Mesenchymal stem cell (in vitro differentiated cells and primary cell): Measurements from ENCODE around the gene CNNM2.

Experiments used
- DNase-seq: peaks from one replicate; pipeline ENCODE4 v3.0.0-alpha.2; 2013
- H2AFZ ChIP-seq: one replicate; pipeline ENCODE4 v1.6.1; 2013; ENCODE audit warnings: low read depth, mild to moderate bottlenecking, control low read depth, inconsistent platforms, low read length, moderate library complexity
- H2AK5ac ChIP-seq: 2 replicates; pipeline ENCODE4 v1.6.1; 2013; ENCODE audit warnings: low read length, moderate library complexity, mild to moderate bottlenecking, inconsistent platforms; ENCODE audit not compliant: severe bottlenecking
- H2BK120ac ChIP-seq: one replicate; pipeline ENCODE4 v1.6.1; 2013; ENCODE audit warnings: low read depth, mild to moderate bottlenecking, inconsistent platforms, low read length, moderate library complexity
- H2BK12ac ChIP-seq, 2 experiments: one replicate each; pipeline ENCODE4 v1.6.1; 2013; ENCODE audit warnings: inconsistent platforms in 2 of 2, low read length in 2 of 2, mild to moderate bottlenecking in 2 of 2, moderate library complexity in 2 of 2, control low read depth in 1 of 2
- H2BK15ac ChIP-seq: one replicate; pipeline ENCODE4 v1.6.1; 2013; ENCODE audit warnings: mild to moderate bottlenecking, low read depth, inconsistent platforms; ENCODE audit not compliant: poor library complexity, severe bottlenecking
- H2BK5ac ChIP-seq: 2 replicates; pipeline ENCODE4 v1.6.1; 2013; ENCODE audit warnings: low read depth, mild to moderate bottlenecking, low read length, control low read depth, inconsistent platforms; ENCODE audit not compliant: poor library complexity, severe bottlenecking
- H3K14ac ChIP-seq, 2 experiments: one replicate each; pipeline ENCODE4 v1.6.1; 2013; ENCODE audit warnings: inconsistent platforms in 2 of 2, low read length in 2 of 2, control low read depth in 1 of 2, mild to moderate bottlenecking in 1 of 2, moderate library complexity in 1 of 2
- H3K18ac ChIP-seq, 2 experiments: one replicate each; pipeline ENCODE4 v1.6.1; 2013; ENCODE audit warnings: inconsistent platforms in 2 of 2, low read length in 2 of 2, control low read depth in 1 of 2, low read depth in 1 of 2, mild to moderate bottlenecking in 1 of 2
- H3K23ac ChIP-seq, 2 experiments: one replicate each; pipeline ENCODE4 v1.6.1; 2013; ENCODE audit warnings: inconsistent platforms in 2 of 2, low read length in 2 of 2, mild to moderate bottlenecking in 2 of 2, moderate library complexity in 2 of 2, control low read depth in 1 of 2
- H3K27ac ChIP-seq: 2 replicates; pipeline ENCODE4 v1.5.1; 2013; ENCODE audit warnings: mild to moderate bottlenecking, moderate library complexity, low read length, control low read depth, inconsistent platforms; ENCODE audit not compliant: poor library complexity, severe bottlenecking
- H3K27me3 ChIP-seq, 2 experiments: 2 replicates each; pipeline versions ENCODE4 v1.6.1 to v1.7.0; 2013; ENCODE audit warnings: low read length in 2 of 2, mild to moderate bottlenecking in 2 of 2, moderate library complexity in 2 of 2, control low read depth in 1 of 2, inconsistent platforms in 1 of 2; ENCODE audit not compliant: control insufficient read depth in 1 of 2, insufficient read depth in 1 of 2
- H3K36me3 ChIP-seq, 2 experiments: 2 replicates each; pipeline versions ENCODE4 v1.6.1 to v1.7.0; 2013; ENCODE audit warnings: low read length in 2 of 2, control low read depth in 1 of 2, inconsistent platforms in 1 of 2, low read depth in 1 of 2, mild to moderate bottlenecking in 1 of 2; ENCODE audit not compliant: insufficient read depth in 2 of 2, control insufficient read depth in 1 of 2
- H3K4ac ChIP-seq, 2 experiments: one replicate each; pipeline ENCODE4 v1.6.1; 2013; ENCODE audit warnings: inconsistent platforms in 2 of 2, low read length in 2 of 2, mild to moderate bottlenecking in 2 of 2, moderate library complexity in 2 of 2, control low read depth in 1 of 2, low read depth in 1 of 2
- H3K4me1 ChIP-seq: 2 replicates; pipeline ENCODE4 v1.6.1; 2013; ENCODE audit warnings: low read depth, low read length, control low read depth; ENCODE audit not compliant: control insufficient read depth, insufficient read depth
- H3K4me2 ChIP-seq: 2 replicates; pipeline ENCODE4 v1.6.1; 2013; ENCODE audit warnings: low read length, mild to moderate bottlenecking, inconsistent platforms; ENCODE audit not compliant: poor library complexity, severe bottlenecking
- H3K4me3 ChIP-seq, 2 experiments: 2 replicates each; pipeline versions ENCODE4 v1.5.1 to v1.7.0; 2013; ENCODE audit warnings: low read length in 2 of 2, mild to moderate bottlenecking in 2 of 2, control low read depth in 1 of 2, low read depth in 1 of 2; ENCODE audit not compliant: insufficient read depth in 1 of 2
- H3K79me1 ChIP-seq: replicated peaks from 2 replicates; pipeline ENCODE4 v1.6.1; 2013; ENCODE audit warnings: mild to moderate bottlenecking, control low read depth, low read length, inconsistent platforms; ENCODE audit not compliant: poor library complexity, severe bottlenecking
- H3K9ac ChIP-seq: 2 replicates; pipeline ENCODE4 v1.7.0; 2013; ENCODE audit warnings: mild to moderate bottlenecking, low read length, moderate library complexity
- H3K9me3 ChIP-seq: 2 replicates; pipeline ENCODE4 v1.7.0; 2013; ENCODE audit warnings: mild to moderate bottlenecking, low read length; ENCODE audit not compliant: control insufficient read depth
- H4K8ac ChIP-seq: one replicate; pipeline ENCODE4 v1.6.1; 2013; ENCODE audit warnings: inconsistent platforms, mild to moderate bottlenecking, low read length, moderate library complexity
- H4K91ac ChIP-seq: one replicate; pipeline ENCODE4 v1.6.1; 2013; ENCODE audit warnings: mild to moderate bottlenecking, low read length, inconsistent platforms
- WGBS: methylation state at CpG from one replicate; pipeline ENCODE4 v1.1.7; 2013; ENCODE audit warnings: mixed read lengths; 5-methylcytosine and 5-hydroxymethylcytosine counted together

Gene CNNM2

DNA sequence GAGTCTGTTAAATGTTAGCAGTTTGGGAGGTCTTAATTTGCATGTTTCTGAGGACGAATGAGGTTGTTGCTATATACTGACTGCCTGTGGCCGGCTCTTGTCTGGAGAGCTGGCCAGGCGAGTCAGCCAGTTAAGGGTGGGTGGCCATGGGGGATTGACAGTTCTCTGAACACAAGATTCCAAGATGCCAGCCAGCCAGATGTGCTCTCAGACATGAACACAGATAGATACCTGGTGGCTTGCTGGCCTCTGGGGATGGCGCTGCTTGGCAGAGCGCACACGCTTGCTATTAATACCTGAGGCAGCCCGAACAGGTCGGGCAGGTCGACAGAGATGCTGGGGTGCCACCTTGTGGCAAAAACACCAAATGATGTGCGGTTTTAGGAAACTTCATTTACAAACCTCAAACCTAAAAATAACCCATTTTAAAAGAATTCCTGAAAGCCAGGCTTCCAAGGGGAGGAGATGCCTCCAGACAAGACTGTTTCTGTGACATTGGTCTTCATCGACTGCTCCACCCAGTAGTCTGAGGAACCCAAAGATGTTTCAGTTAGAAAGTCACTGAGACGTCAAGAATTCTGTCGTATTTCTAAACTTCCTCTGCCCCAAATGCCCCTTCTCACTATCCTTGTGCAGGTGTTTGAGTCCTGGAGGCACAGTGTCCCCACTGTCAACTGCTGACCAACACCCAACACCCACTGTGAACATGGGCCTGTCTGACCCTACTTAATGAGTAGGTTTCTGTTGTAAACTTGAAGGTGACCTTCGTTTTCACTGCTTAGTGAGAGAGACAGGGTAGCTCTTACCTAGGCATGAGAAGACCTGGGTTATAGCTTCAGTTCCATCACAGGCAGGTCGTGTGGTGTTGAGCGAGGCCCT lies 151.6 kb downstream of the CNNM2 start:
- no peak overlapping the region for H2BK15ac ChIP-seq
- H3K27me3 ChIP-seq, result no peaks in the 10 kb centered on the region
- H3K36me3 ChIP-seq, result peaks cover 0 to 8% of the 10 kb centered on the region in 2 experiments
- H3K18ac ChIP-seq, result no peak overlapping the region
- no peaks in the 10 kb centered on the region for H3K4me1 ChIP-seq
- no peak overlapping the region for H4K91ac ChIP-seq
- H3K9me3 ChIP-seq, result no peaks in the 10 kb centered on the region
- H2BK120ac ChIP-seq, result no peak overlapping the region
- no peaks in the 10 kb centered on the region for H3K79me1 ChIP-seq
- no peak overlapping the region for H3K27ac ChIP-seq
- no peak overlapping the region for H3K4me2 ChIP-seq
- DNase-seq, result peak; percentile 60
- no peak overlapping the region for H3K14ac ChIP-seq
- H3K4ac ChIP-seq, result no peak overlapping the region
- 46% methylated on average over 16 of the region's 16 CpGs for WGBS
- H3K23ac ChIP-seq, result no peak overlapping the region
- H2AK5ac ChIP-seq, result no peak overlapping the region
- no peak overlapping the region for H2BK5ac ChIP-seq
- no peak overlapping the region for H2AFZ ChIP-seq
- peak overlapping the region in 1 of 2 experiments; percentile 31 for H2BK12ac ChIP-seq
- no peak overlapping the region for H4K8ac ChIP-seq
- no peak overlapping the region for H3K4me3 ChIP-seq
- H3K9ac ChIP-seq, result no peak overlapping the region

DNA sequence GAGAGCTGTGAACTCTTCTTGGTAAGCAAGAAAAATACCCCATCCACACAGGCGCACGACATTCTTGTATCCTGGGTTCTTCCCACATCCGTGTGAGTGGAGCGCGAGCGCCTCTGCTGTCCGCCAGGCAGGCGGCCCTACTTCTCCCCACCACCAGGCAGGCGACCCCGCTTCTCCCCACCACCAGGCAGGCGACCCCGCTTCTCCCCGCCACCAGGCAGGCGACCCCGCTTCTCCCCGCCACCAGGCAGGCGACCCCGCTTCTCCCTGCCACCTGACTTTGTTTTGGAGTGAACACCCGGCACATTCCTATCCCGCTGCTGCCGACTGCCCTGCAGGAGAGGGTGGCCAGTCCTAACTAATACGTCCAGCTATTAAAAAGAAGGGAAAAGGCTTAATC lies 154.2 kb downstream of the CNNM2 start:
- no peak overlapping the region for H2BK120ac ChIP-seq
- H3K79me1 ChIP-seq, result no peaks in the 10 kb centered on the region
- H2BK5ac ChIP-seq, result no peak overlapping the region
- H3K14ac ChIP-seq, result no peak overlapping the region
- H3K4me2 ChIP-seq, result no peak overlapping the region
- H3K27ac ChIP-seq, result no peak overlapping the region
- H3K9ac ChIP-seq, result no peak overlapping the region
- peaks cover 2% of the 10 kb centered on the region for H3K4me1 ChIP-seq
- no peak overlapping the region for H3K4ac ChIP-seq
- H2BK12ac ChIP-seq, result no peak overlapping the region
- H2AK5ac ChIP-seq, result no peak overlapping the region
- no peak overlapping the region for H2AFZ ChIP-seq
- no peak overlapping the region for H4K8ac ChIP-seq
- peaks cover 6 to 21% of the 10 kb centered on the region in 2 experiments for H3K36me3 ChIP-seq
- no peak overlapping the region for H2BK15ac ChIP-seq
- H3K9me3 ChIP-seq, result no peaks in the 10 kb centered on the region
- no peaks in the 10 kb centered on the region for H3K27me3 ChIP-seq
- 94% methylated on average over 19 of the region's 22 CpGs for WGBS
- H3K18ac ChIP-seq, result no peak overlapping the region
- no peak for DNase-seq
- no peak overlapping the region for H4K91ac ChIP-seq
- no peak overlapping the region for H3K23ac ChIP-seq
- no peak overlapping the region for H3K4me3 ChIP-seq

- H3K4me2 ChIP-seq, result no peak overlapping the region
- no peak overlapping the region for H4K91ac ChIP-seq
- H4K8ac ChIP-seq, result no peak overlapping the region
- H2BK120ac ChIP-seq, result no peak overlapping the region
- no peaks in the 10 kb centered on the region for H3K9me3 ChIP-seq
- no peak overlapping the region for H2BK5ac ChIP-seq
- H2BK12ac ChIP-seq, result no peak overlapping the region
- peaks cover 6 to 27% of the 10 kb centered on the region in 2 experiments for H3K36me3 ChIP-seq
- peaks cover 7% of the 10 kb centered on the region for H3K4me1 ChIP-seq
- no peaks in the 10 kb centered on the region for H3K27me3 ChIP-seq
- H3K27ac ChIP-seq, result no peak overlapping the region
- no peaks in the 10 kb centered on the region for H3K79me1 ChIP-seq
- no peak overlapping the region for H2BK15ac ChIP-seq
- no peak overlapping the region for H3K18ac ChIP-seq
- H3K9ac ChIP-seq, result no peak overlapping the region
- no peak overlapping the region for H3K14ac ChIP-seq
- no peak overlapping the region for H2AFZ ChIP-seq
- H3K4ac ChIP-seq, result no peak overlapping the region
- DNase-seq, result no peak
- WGBS, result 98% methylated on average over 7 of the region's 8 CpGs
- H3K23ac ChIP-seq, result no peak overlapping the region
- H3K4me3 ChIP-seq, result no peak overlapping the region
- no peak overlapping the region for H2AK5ac ChIP-seq
Measured at GRCh38 chr10:103072891-103073290, 154.8 kb downstream of the CNNM2 start.

DNA sequence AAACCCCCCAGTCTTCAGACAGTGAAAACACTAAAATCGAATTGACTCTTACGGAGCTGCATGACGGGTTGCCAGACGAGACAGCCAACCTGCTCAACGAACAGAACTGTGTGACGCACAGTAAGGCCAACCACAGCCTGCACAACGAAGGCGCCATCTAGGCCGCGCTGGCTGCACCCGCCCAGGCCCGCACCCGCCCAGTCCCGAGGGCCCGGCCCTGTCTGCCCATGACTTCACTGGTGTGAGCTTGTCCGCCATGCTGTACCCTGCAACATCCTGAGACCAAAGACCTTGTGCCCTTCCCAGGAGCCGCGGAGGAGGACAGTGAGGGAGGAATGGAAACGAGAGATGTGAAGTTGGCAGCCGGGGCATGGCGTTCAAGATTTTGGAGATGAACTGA lies 158.9 kb downstream of the CNNM2 start:
- Histone ChIP-seq H3K9me3 (no peaks in the 10 kb centered on the region), H3K4me1 (peaks cover 12% of the 10 kb centered on the region), H3K4me2 (no peak overlapping the region), H2AK5ac (no peak overlapping the region), H3K18ac (no peak overlapping the region), H3K4me3 (no peak overlapping the region), H2BK12ac (no peak overlapping the region), H2BK5ac (no peak overlapping the region), H3K79me1 (no peaks in the 10 kb centered on the region), H3K9ac (no peak overlapping the region), H3K27ac (no peak overlapping the region), H4K8ac (no peak overlapping the region), H3K23ac (no peak overlapping the region), H3K4ac (no peak overlapping the region), H4K91ac (no peak overlapping the region), H3K36me3 (peaks cover 9 to 33% of the 10 kb centered on the region in 2 experiments), H3K27me3 (no peaks in the 10 kb centered on the region), H2BK15ac (no peak overlapping the region), H2AFZ (no peak overlapping the region), H2BK120ac (no peak overlapping the region), H3K14ac (peak overlapping the region in 1 of 2 experiments; percentile 58)
- WGBS, result 97% methylated on average over 21 of the region's 21 CpGs
- no peak for DNase-seq
